H1 (cell line): Measurements from ENCODE around the gene ZBTB7A. TPM values are rescaled to one million over a fixed set of nuclear protein-coding genes. Genes with fewer than 3 reads are reported as not detected.

ENCODE experiments used
- CTCF ChIA-PET: fragments of 300-600 bp; sonication (Branson Sonifier 250); formaldehyde crosslinking; loops from one replicate; lab custom pipeline; 2021; ENCODE audit not compliant: partially characterized antibody; lab: Charles Lee
- POLR2A ChIA-PET: fragments of 300-600 bp; sonication (Branson Sonifier 250); formaldehyde crosslinking; loops from one replicate; lab custom pipeline; 2021; ENCODE audit warnings: inconsistent platforms; ENCODE audit not compliant: partially characterized antibody; lab: Charles Lee
- DNase-seq, 2 experiments: peaks; one replicate each; pipeline versions ENCODE4 v3.0.0 to v3.0.0-alpha.2; 2010 to 2022; ENCODE audit warnings: low spot score in 2 of 2, low read depth in 1 of 2, mixed read lengths in 1 of 2
- FAIRE-seq: peaks from 2 replicates; lab custom pipeline; 2011; peaks lifted over from hg19 to GRCh38; lab: Jason Lieb, UNC
- H2AFZ ChIP-seq: 2 replicates; pipeline ENCODE4 v1.8.1; 2012; ENCODE audit warnings: low read length, inconsistent platforms
- H2AK5ac ChIP-seq: 2 replicates; pipeline ENCODE4 v1.6.1; 2013; ENCODE audit warnings: low read depth, low read length
- H2BK120ac ChIP-seq: replicated peaks from 2 replicates; pipeline ENCODE3; 2013; ENCODE audit warnings: low read depth, low read length, inconsistent platforms
- H2BK12ac ChIP-seq: 2 replicates; pipeline ENCODE4 v1.6.1; 2013; ENCODE audit warnings: low read depth, low read length
- H2BK15ac ChIP-seq: 2 replicates; pipeline ENCODE4 v1.6.1; 2013; ENCODE audit warnings: low read length
- H2BK20ac ChIP-seq: 2 replicates; pipeline ENCODE4 v1.6.1; 2013; ENCODE audit warnings: low read length
- H2BK5ac ChIP-seq: 2 replicates; pipeline ENCODE4 v1.6.1; 2013; ENCODE audit warnings: low read depth, low read length
- H3K14ac ChIP-seq: 2 replicates; pipeline ENCODE4 v1.6.1; 2013; ENCODE audit warnings: inconsistent platforms; ENCODE audit not compliant: insufficient read length
- H3K18ac ChIP-seq: 2 replicates; pipeline ENCODE4 v1.6.1; 2013; ENCODE audit warnings: low read length; ENCODE audit errors: extremely low read depth
- H3K23ac ChIP-seq: 2 replicates; pipeline ENCODE4 v1.6.1; 2013; ENCODE audit warnings: inconsistent platforms; ENCODE audit not compliant: insufficient read length
- H3K23me2 ChIP-seq: 2 replicates; pipeline ENCODE4 v1.6.1; 2013; ENCODE audit warnings: low read depth, low read length
- H3K27ac ChIP-seq: 2 replicates; pipeline ENCODE4 v1.6.1; 2011; ENCODE audit warnings: low read depth, low read length, inconsistent platforms
- H3K27me3 ChIP-seq, 4 experiments: replicated peaks in 1 of 4; 1 replicate in 1 of 4; 2 replicates in 3 of 4; pipeline versions ENCODE4 v1.6.1 to v1.8.1; 2011 to 2013; ENCODE audit warnings: low read length in 3 of 4, mild to moderate bottlenecking in 3 of 4, inconsistent platforms in 2 of 4, mixed read lengths in 2 of 4, moderate library complexity in 1 of 4; ENCODE audit not compliant: control insufficient read depth in 3 of 4, insufficient read depth in 3 of 4; ENCODE audit errors: extremely low read depth in 1 of 4
- H3K36me3 ChIP-seq, 4 experiments: 2 replicates each; pipeline versions ENCODE4 v1.6.1 to v1.8.1; 2011 to 2013; ENCODE audit warnings: mild to moderate bottlenecking in 4 of 4, low read length in 3 of 4, moderate library complexity in 2 of 4, control low read depth in 1 of 4, inconsistent platforms in 1 of 4; ENCODE audit not compliant: insufficient read depth in 4 of 4, control insufficient read depth in 2 of 4
- H3K4ac ChIP-seq: replicated peaks from 2 replicates; pipeline ENCODE3; 2013; ENCODE audit warnings: low read length, low read depth, mixed read lengths, inconsistent platforms; ENCODE audit not compliant: insufficient read length
- H3K4me1 ChIP-seq, 4 experiments: replicated peaks in 1 of 4; 1 replicate in 1 of 4; 2 replicates in 3 of 4; pipeline versions ENCODE4 v1.6.1 to v1.8.1; 2011 to 2013; ENCODE audit warnings: low read length in 3 of 4, inconsistent platforms in 2 of 4, mixed read lengths in 1 of 4; ENCODE audit not compliant: insufficient read depth in 4 of 4, control insufficient read depth in 3 of 4
- H3K4me2 ChIP-seq, 2 experiments: 2 replicates each; pipeline versions ENCODE4 v1.6.1 to v1.8.1; 2011 to 2013; ENCODE audit warnings: low read depth in 2 of 2, low read length in 2 of 2, control low read depth in 1 of 2, inconsistent platforms in 1 of 2, mild to moderate bottlenecking in 1 of 2; ENCODE audit not compliant: insufficient read depth in 1 of 2
- H3K4me3 ChIP-seq, 4 experiments: fragments of 200-600, 300-600 bp in 1 of 4; sonication (generic), shearing (Covaris generic), sonication (Bioruptor Twin) in 1 of 4; 2 replicates each; pipeline versions ENCODE4 v1.5.1 to v1.8.1; 2011 to 2016; ENCODE audit warnings: low read length in 4 of 4, low read depth in 3 of 4, control low read depth in 2 of 4, inconsistent platforms in 2 of 4, mild to moderate bottlenecking in 2 of 4, mixed read lengths in 1 of 4, moderate library complexity in 1 of 4; ENCODE audit not compliant: insufficient read depth in 2 of 4; ENCODE audit errors: extremely low read depth in 1 of 4
- H3K56ac ChIP-seq: replicated peaks from 2 replicates; pipeline ENCODE3; 2013; ENCODE audit warnings: low read depth, mild to moderate bottlenecking, mixed read lengths, low read length, inconsistent platforms; ENCODE audit not compliant: insufficient read length
- H3K79me1 ChIP-seq: 2 replicates; pipeline ENCODE4 v1.6.1; 2013; ENCODE audit warnings: low read depth, low read length, control low read depth
- H3K79me2 ChIP-seq, 2 experiments: 2 replicates each; pipeline versions ENCODE4 v1.6.1 to v1.8.1; 2012 to 2013; ENCODE audit warnings: low read length in 2 of 2, mild to moderate bottlenecking in 2 of 2, inconsistent platforms in 1 of 2; ENCODE audit not compliant: insufficient read depth in 2 of 2, control insufficient read depth in 1 of 2
- H3K9ac ChIP-seq, 4 experiments: replicated peaks in 1 of 4; 1 replicate in 1 of 4; 2 replicates in 3 of 4; pipeline versions ENCODE4 v1.6.1 to v1.8.1; 2011 to 2013; ENCODE audit warnings: low read depth in 3 of 4, low read length in 3 of 4, control low read depth in 2 of 4, mild to moderate bottlenecking in 2 of 4, moderate library complexity in 2 of 4, inconsistent platforms in 1 of 4; ENCODE audit errors: extremely low read depth in 1 of 4
- H3K9me3 ChIP-seq, 2 experiments: 2 replicates each; pipeline versions ENCODE4 v1.6.1 to v1.8.1; 2012 to 2013; ENCODE audit warnings: mild to moderate bottlenecking in 2 of 2, moderate library complexity in 2 of 2, control low read depth in 1 of 2, inconsistent platforms in 1 of 2, low read depth in 1 of 2, low read length in 1 of 2, mixed read lengths in 1 of 2; ENCODE audit not compliant: insufficient read depth in 2 of 2
- H4K20me1 ChIP-seq, 2 experiments: replicated peaks in 1 of 2; 2 replicates each; pipeline versions ENCODE3 to v1.8.1; 2011 to 2013; ENCODE audit warnings: inconsistent platforms in 2 of 2, low read length in 2 of 2, mild to moderate bottlenecking in 1 of 2; ENCODE audit not compliant: insufficient read depth in 2 of 2, control insufficient read depth in 1 of 2
- H4K5ac ChIP-seq: 2 replicates; pipeline ENCODE4 v1.6.1; 2013; ENCODE audit warnings: low read length, low read depth, mixed read lengths, inconsistent platforms; ENCODE audit not compliant: insufficient read length
- H4K8ac ChIP-seq: 2 replicates; pipeline ENCODE4 v1.8.0; 2013; ENCODE audit warnings: mild to moderate bottlenecking, moderate library complexity, low read length, inconsistent platforms; ENCODE audit not compliant: insufficient read depth; ENCODE audit errors: extremely low read depth
- H4K91ac ChIP-seq: replicated peaks from 2 replicates; pipeline ENCODE3; 2013; ENCODE audit warnings: low read length, mixed read lengths, inconsistent platforms; ENCODE audit not compliant: insufficient read length
- ATF3 ChIP-seq: IDR thresholded peaks from 2 replicates; pipeline ENCODE4 v1.6.1; 2011; ENCODE audit warnings: low read depth, mild to moderate bottlenecking, low read length; ENCODE audit not compliant: insufficient read depth
- BACH1 ChIP-seq: IDR thresholded peaks from 2 replicates; pipeline ENCODE4 v1.6.1; 2012; ENCODE audit warnings: low read length, improper control_type of control experiment
- CTBP2 ChIP-seq: IDR thresholded peaks from 2 replicates; pipeline ENCODE4 v1.7.0; 2011; ENCODE audit warnings: borderline replicate concordance, mild to moderate bottlenecking, moderate library complexity, mixed read lengths, low read length; ENCODE audit not compliant: insufficient read depth, insufficient read length
- CTCF ChIP-seq, 3 experiments: IDR thresholded peaks; 1 replicate in 2 of 3; 2 replicates in 1 of 3; pipeline versions ENCODE4 v1.5.1 to v1.6.1; 2011; ENCODE audit warnings: low read length in 3 of 3, mild to moderate bottlenecking in 3 of 3, inconsistent platforms in 2 of 3, low read depth in 1 of 3, moderate library complexity in 1 of 3; ENCODE audit not compliant: insufficient read depth in 1 of 3; ENCODE audit errors: control extremely low read depth in 1 of 3
- JUN ChIP-seq: IDR thresholded peaks from 2 replicates; pipeline ENCODE4 v1.6.1; 2011; ENCODE audit warnings: low read depth, mild to moderate bottlenecking, improper control_type of control experiment, low read length
- KDM1A ChIP-seq: fragments of 200-600, 300-600 bp; sonication (generic); IDR thresholded peaks from 2 replicates; pipeline ENCODE4 v1.7.1; 2016; ENCODE audit warnings: mild to moderate bottlenecking, low read length, borderline replicate concordance
- NANOG ChIP-seq: IDR thresholded peaks from 2 replicates; pipeline ENCODE4 v1.6.1; 2011; ENCODE audit warnings: low read length, low read depth, mild to moderate bottlenecking, inconsistent platforms; ENCODE audit not compliant: insufficient read depth, poor library complexity, severe bottlenecking
- NRF1 ChIP-seq: IDR thresholded peaks from 2 replicates; pipeline ENCODE4 v1.6.1; 2011; ENCODE audit warnings: mild to moderate bottlenecking, low read depth, low read length, improper control_type of control experiment
- RAD21 ChIP-seq, 2 experiments: IDR thresholded peaks in 1 of 2; conservative IDR thresholded peaks in 1 of 2; 2 replicates each; pipeline ENCODE4 v1.6.1; 2011; ENCODE audit warnings: low read depth in 2 of 2, low read length in 2 of 2, improper control_type of control experiment in 1 of 2, inconsistent platforms in 1 of 2, mild to moderate bottlenecking in 1 of 2, moderate library complexity in 1 of 2
- RFX5 ChIP-seq: IDR thresholded peaks from 2 replicates; pipeline ENCODE4 v1.6.1; 2011; ENCODE audit warnings: low read depth, low read length, improper control_type of control experiment, borderline replicate concordance
- WGBS, 2 experiments: shearing (Covaris generic) in 1 of 2; methylation state at CpG; one replicate each; pipeline versions ENCODE4 v1.1.6 to v1.1.7; 2013 to 2015; ENCODE audit warnings: low lambda C conversion rate in 2 of 2, mixed read lengths in 2 of 2, inconsistent platforms in 1 of 2, low coverage in 1 of 2, missing lambda C conversion rate in 1 of 2; ENCODE audit not compliant: insufficient replicate concordance in 2 of 2, insufficient coverage in 1 of 2, insufficient read length in 1 of 2; ENCODE audit errors: extremely low coverage in 1 of 2, missing lambda C conversion rate in 1 of 2; 5-methylcytosine and 5-hydroxymethylcytosine counted together
- polyA plus RNA-seq, 7 experiments: library from polyadenylated mRNA; depleted of rRNA in 3 of 7; stranded (reverse) in 5 of 7; unstranded in 2 of 7; fragments of >200 nt in 5 of 7; fragments of 200-250 nt in 2 of 7; gene quantifications; 1 replicate in 5 of 7; 2 replicates in 1 of 7; 4 replicates in 1 of 7; pipeline versions ENCODE4 v1.2.1 to v1.2.3, GENCODE V29; 2011 to 2013; ENCODE audit warnings: missing spikeins in 2 of 7, mixed read lengths in 2 of 7
- total RNA-seq: library from RNA; stranded (reverse); fragmentation: NEBNext Ultra II Directional; extraction: Animal tissue kit (Norgen Biotek cat#: 25700); gene quantifications from 2 replicates; pipeline ENCODE4 v1.2.1, GENCODE V29; 2021

ZBTB7A gene
- total and polyA plus RNA-seq, 2 of the 8 experiments (the other 6 are each of a cell fraction or from before 2014, with no cell fraction given): 5.6 to 17.8 TPM

GRCh38 chr19:4030981-4031380 lies 35.7 kb downstream of the ZBTB7A start:
- WGBS, 2 experiments: 80% methylated on average over 9 of the region's 9 CpGs; no CpG with 5 or more reads in 1 of the 2 experiments
- Histone ChIP-seq H3K9ac (no peak overlapping the region), H3K4me3 (no peak overlapping the region), H4K5ac (no peak overlapping the region), H3K18ac (no peak overlapping the region), H2BK12ac (no peak overlapping the region), H3K79me2 (no peaks in the 10 kb centered on the region), H3K14ac (no peak overlapping the region), H3K9me3 (peaks cover 2 to 5% of the 10 kb centered on the region in 2 experiments; a peak in 1 of 4 replicates), H2BK120ac (no peak overlapping the region), H3K23me2 (peaks cover 5% of the 10 kb centered on the region; the same call in 1 of the 2 replicates), H3K4ac (no peak overlapping the region), H2AK5ac (no peak overlapping the region), H2BK15ac (no peak overlapping the region), H3K36me3 (peaks cover 0 to 44% (median 14%) of the 10 kb centered on the region in 4 experiments; a peak in 5 of 8 replicates), H2BK20ac (no peak overlapping the region), H3K4me1 (no peaks in the 10 kb centered on the region), H4K91ac (no peak overlapping the region), H4K8ac (no peak overlapping the region), H3K56ac (no peak overlapping the region), H2BK5ac (no peak overlapping the region), H3K4me2 (no peak overlapping the region), H3K79me1 (0 out of 2 replicates have a peak, but pooled peaks cover 3% of the 10 kb centered on the region), H3K27ac (no peak overlapping the region), H4K20me1 (peaks cover 0 to 15% of the 10 kb centered on the region in 2 experiments), H3K23ac (no peak overlapping the region), H3K27me3 (no peaks in the 10 kb centered on the region), H2AFZ (no peak overlapping the region)
- no peak for DNase-seq
- CTCF ChIA-PET: no interaction called here
- POLR2A ChIA-PET: interaction anchor here (1.5 to 3.1 kb wide), 2 partner anchors 11 to 48 kb away, joined by 4 to 19 read pairs; no protein-coding TSS in a partner anchor
- FAIRE-seq: no peak
- TF ChIP-seq KDM1A (no peak), CTCF (IDR thresholded peaks at IDR 0.05; ENCODE audit: control extremely low read depth in 1 of 3, insufficient read depth in 1 of 3, low read depth in 1 of 3, low read length in 3 of 3) (no peak), RFX5 (no peak), BACH1 (no peak), RAD21 (IDR thresholded peaks at IDR 0.05 in 1 of 2, conservative IDR thresholded peaks at IDR 0.05 in 1 of 2; ENCODE audit: low read depth in 2 of 2, low read length in 2 of 2) (no peak), JUN (no peak), NRF1 (no peak), NANOG (no peak), CTBP2 (no peak), ATF3 (no peak)
